Sigmoid colon (tissue), 7 donors: ENCODE measurements around the gene APBB1IP. TPM values are rescaled to one million over a fixed set of nuclear protein-coding genes. Genes with fewer than 3 reads are reported as not detected.

ENCODE experiments used
- DNase-seq: peaks from one replicate; pipeline ENCODE4 v3.0.0-alpha.2; 2019
- H3K27ac ChIP-seq, 4 donors: fragments of 200-600 bp; sonication (generic); one replicate each; pipeline ENCODE4 v1.5.1; 2016 to 2019; ENCODE audit warnings: mild to moderate bottlenecking in 1 of 4
- H3K27me3 ChIP-seq, 3 donors: fragments of 200-600 bp; sonication (generic); one replicate each; pipeline ENCODE4 v1.5.1; 2019; ENCODE audit warnings: mild to moderate bottlenecking in 1 of 3
- H3K36me3 ChIP-seq, 4 donors: fragments of 200-600 bp; sonication (generic); one replicate each; pipeline ENCODE4 v1.5.1; 2016 to 2019
- H3K4me1 ChIP-seq, 4 donors: fragments of 200-600 bp; sonication (generic); one replicate each; pipeline ENCODE4 v1.5.1; 2017 to 2019
- H3K4me3 ChIP-seq, 4 donors: fragments of 200-600 bp; sonication (generic); one replicate each; pipeline ENCODE4 v1.5.1; 2017 to 2019; ENCODE audit warnings: mild to moderate bottlenecking in 2 of 4, moderate library complexity in 1 of 4
- H3K9me3 ChIP-seq, 4 donors: fragments of 200-600 bp in 3 of 4; sonication (generic) in 3 of 4; one replicate each; pipeline versions ENCODE4 v1.5.1 to v1.6.1; 2013 to 2019
- EP300 ChIP-seq, 4 donors: sonication (generic); formaldehyde crosslinking; IDR thresholded peaks; one replicate each; pipeline ENCODE4 v1.6.1; 2017; ENCODE audit warnings: antibody characterized with exemption in 4 of 4
- POLR2A ChIP-seq, 2 donors: fragments of 450-650 bp; IDR thresholded peaks; one replicate each; pipeline ENCODE4 v1.6.1; 2016; ENCODE audit warnings: antibody characterized with exemption in 2 of 2, mild to moderate bottlenecking in 2 of 2, moderate library complexity in 2 of 2
- POLR2AphosphoS5 ChIP-seq, 4 donors: sonication (generic); formaldehyde crosslinking; IDR thresholded peaks; one replicate each; pipeline ENCODE4 v1.6.1; 2017; ENCODE audit warnings: antibody characterized with exemption in 4 of 4
- WGBS, 2 donors: extraction: QIAGEN DNeasy Blood & Tissue Kit; methylation state at CpG; one replicate each; pipeline ENCODE4 v1.1.7; 2013; 5-methylcytosine and 5-hydroxymethylcytosine counted together
- intact Hi-C: fragments of 100-400 bp; cut with DNase I; formaldehyde crosslinking; loops from one replicate; pipeline ENCODE4 v1.15.1; 2023
- polyA plus RNA-seq, 3 donors: library from polyadenylated mRNA; stranded (reverse); fragments of 200-250 nt; gene quantifications; one replicate each; pipeline ENCODE4 v1.2.3, GENCODE V29; 2013
- total RNA-seq, 4 donors: library from RNA; depleted of rRNA; stranded (reverse); fragments of >200 nt; gene quantifications; one replicate each; pipeline ENCODE4 v1.1.0, GENCODE V29; 2016
- TF ChIP-seq, protein P1 (sequence below), 4 experiments: fragments of 450-650 bp in 3 of 4; fragments of 200-600 bp in 1 of 4; IDR thresholded peaks; one replicate each; pipeline ENCODE4 v1.5.1; 2016 to 2019; ENCODE audit warnings: antibody characterized with exemption in 4 of 4, mild to moderate bottlenecking in 3 of 4, moderate library complexity in 2 of 4
- donor health status: healthy with polysubstance abuse.
- donor health status: Bipolar disorder and iron deficiency.
- donor health status: healthy.

APBB1IP gene
- total and polyA plus RNA-seq, 7 donors, result 1.4 to 11.4 (median 3.5) TPM

DNA sequence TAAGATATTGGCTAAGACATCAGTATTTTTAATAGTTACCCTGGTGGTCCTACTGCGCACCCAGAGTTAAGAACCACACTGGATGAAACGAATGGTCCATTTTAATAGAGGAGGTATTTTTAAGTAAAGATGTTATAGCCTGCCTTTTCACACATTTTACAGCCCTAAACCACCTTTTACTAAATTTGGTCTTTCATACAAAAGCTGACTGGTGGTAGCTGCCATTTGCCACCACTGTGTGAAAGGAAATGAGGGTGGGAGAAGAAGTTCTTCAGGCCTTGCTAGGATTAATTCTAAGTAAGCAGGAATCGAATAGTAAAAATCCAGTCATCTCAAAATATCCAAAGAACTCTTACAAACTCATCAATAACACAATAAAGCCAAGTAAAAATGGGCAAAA is 15.2 kb upstream of the APBB1IP start:
- intact Hi-C loops, result no loop called here
- WGBS, 2 donors, result 78 to 90% methylated on average over 3 of the region's 3 CpGs

DNA sequence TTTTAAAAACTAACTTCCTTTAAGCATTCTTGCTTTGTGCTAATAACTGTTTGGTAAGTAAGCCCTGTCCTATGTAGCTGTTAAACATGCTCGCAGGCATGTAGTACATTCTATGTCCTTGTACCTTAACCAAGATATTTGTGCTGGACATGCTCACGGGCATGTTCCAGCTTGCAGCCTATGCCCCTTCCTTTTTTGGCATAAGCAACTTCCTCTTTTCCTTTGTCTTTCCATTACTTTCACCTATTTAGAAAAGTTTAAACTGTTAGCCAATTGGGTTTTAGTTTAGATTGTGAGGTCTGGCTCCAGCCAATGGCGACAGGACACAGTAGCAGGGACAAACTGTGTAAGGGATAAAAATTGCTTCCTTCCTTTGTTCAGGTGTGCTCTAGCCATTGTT is 14.4 kb upstream of the APBB1IP start:
- Histone ChIP-seq H3K27ac (no peak overlapping the region), H3K9me3 (no peaks in the 10 kb centered on the region), H3K36me3 (no peaks in the 10 kb centered on the region), H3K4me3 (no peak overlapping the region), H3K4me1 (no peaks in the 10 kb centered on the region), H3K27me3 (no peaks in the 10 kb centered on the region)
- 85 to 86% methylated on average over 3 of the region's 3 CpGs for WGBS, 2 donors
- DNase-seq, result no peak
- TF ChIP-seq POLR2AphosphoS5 (IDR thresholded peaks at IDR 0.05) (no peak), EP300 (IDR thresholded peaks at IDR 0.05) (no peak), POLR2A (IDR thresholded peaks at IDR 0.05) (no peak)
- TF ChIP-seq, protein P1, sequence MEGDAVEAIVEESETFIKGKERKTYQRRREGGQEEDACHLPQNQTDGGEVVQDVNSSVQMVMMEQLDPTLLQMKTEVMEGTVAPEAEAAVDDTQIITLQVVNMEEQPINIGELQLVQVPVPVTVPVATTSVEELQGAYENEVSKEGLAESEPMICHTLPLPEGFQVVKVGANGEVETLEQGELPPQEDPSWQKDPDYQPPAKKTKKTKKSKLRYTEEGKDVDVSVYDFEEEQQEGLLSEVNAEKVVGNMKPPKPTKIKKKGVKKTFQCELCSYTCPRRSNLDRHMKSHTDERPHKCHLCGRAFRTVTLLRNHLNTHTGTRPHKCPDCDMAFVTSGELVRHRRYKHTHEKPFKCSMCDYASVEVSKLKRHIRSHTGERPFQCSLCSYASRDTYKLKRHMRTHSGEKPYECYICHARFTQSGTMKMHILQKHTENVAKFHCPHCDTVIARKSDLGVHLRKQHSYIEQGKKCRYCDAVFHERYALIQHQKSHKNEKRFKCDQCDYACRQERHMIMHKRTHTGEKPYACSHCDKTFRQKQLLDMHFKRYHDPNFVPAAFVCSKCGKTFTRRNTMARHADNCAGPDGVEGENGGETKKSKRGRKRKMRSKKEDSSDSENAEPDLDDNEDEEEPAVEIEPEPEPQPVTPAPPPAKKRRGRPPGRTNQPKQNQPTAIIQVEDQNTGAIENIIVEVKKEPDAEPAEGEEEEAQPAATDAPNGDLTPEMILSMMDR (IDR thresholded peaks at IDR 0.05), result no peak
- intact Hi-C loops, result no loop called here

More for the DNA sequence above, 15.2 kb upstream of the APBB1IP start:
- no peak for DNase-seq
- Histone ChIP-seq H3K4me3 (no peak overlapping the region), H3K27ac (no peak overlapping the region), H3K27me3 (no peaks in the 10 kb centered on the region), H3K36me3 (no peaks in the 10 kb centered on the region), H3K4me1 (no peaks in the 10 kb centered on the region), H3K9me3 (no peaks in the 10 kb centered on the region)
- TF ChIP-seq POLR2A (IDR thresholded peaks at IDR 0.05) (no peak), EP300 (IDR thresholded peaks at IDR 0.05) (no peak), POLR2AphosphoS5 (IDR thresholded peaks at IDR 0.05) (no peak)
- TF ChIP-seq, protein P1 (IDR thresholded peaks at IDR 0.05), result no peak

DNA sequence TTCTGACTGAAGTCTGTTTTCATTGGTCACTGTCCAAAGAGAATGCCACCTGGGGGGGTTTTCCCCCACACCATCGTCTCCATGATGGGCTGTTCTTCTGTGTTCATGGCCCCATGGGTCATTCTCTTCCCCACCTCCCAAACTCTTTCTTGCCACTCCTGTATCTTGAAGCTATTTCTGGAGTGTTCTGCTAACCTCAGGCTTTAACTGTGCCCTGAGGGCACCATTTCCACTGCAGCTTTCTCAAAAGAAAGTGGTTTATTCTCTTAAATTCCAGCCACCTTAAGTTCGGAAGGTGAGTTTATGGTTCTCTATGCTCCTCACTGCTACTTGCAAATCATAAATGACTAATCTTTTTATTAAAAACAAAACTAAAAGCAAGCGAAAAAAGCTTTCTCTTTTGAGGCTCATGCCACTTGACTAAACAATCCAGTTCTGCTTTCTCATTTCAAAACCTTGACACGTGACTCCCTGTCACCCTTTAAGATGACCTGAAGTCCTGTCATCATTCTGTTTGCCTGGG is 7.4 kb upstream of the APBB1IP start:
- WGBS, 2 donors, result 26 to 35% methylated on average over 4 of the region's 4 CpGs
- no peak overlapping the region for H3K27ac ChIP-seq

DNA sequence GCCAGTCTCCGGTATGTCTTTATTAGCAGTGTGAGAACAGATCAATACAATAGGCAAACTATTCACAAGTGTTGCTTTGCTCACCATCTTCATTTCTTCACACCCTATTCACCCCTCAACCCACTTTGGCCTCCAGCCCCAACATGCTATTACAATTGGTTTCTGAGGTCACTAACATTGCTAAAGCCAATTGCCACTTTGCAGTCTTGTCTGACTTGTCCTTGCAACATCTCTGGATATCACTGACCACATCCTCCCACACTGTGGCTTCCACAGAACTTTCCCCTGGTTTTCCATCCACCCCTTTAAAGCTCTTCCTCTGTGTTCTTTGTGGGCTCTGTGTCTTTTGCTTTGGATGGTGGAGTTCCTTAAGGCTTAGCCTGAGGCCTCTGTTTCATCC is 5.2 kb upstream of the APBB1IP start:
- no peaks in the 10 kb centered on the region for H3K4me1 ChIP-seq
- H3K9me3 ChIP-seq, result no peaks in the 10 kb centered on the region
- H3K27ac ChIP-seq, result no peak overlapping the region
- peaks cover 0 to 15% (median 0%) of the 10 kb centered on the region in 3 donors for H3K27me3 ChIP-seq
- no peaks in the 10 kb centered on the region for H3K36me3 ChIP-seq
- no peak for DNase-seq
- intact Hi-C loops, result no loop called here
- 89 to 98% methylated on average over 1 of the region's 1 CpG for WGBS, 2 donors
- no peak overlapping the region for H3K4me3 ChIP-seq
- TF ChIP-seq POLR2AphosphoS5 (IDR thresholded peaks at IDR 0.05) (no peak), POLR2A (IDR thresholded peaks at IDR 0.05) (no peak), EP300 (IDR thresholded peaks at IDR 0.05) (no peak)
- TF ChIP-seq, protein P1 (IDR thresholded peaks at IDR 0.05), result no peak

More for the DNA sequence above, 7.4 kb upstream of the APBB1IP start:
- Histone ChIP-seq H3K4me1 (no peaks in the 10 kb centered on the region), H3K36me3 (no peaks in the 10 kb centered on the region), H3K4me3 (no peak overlapping the region), H3K9me3 (no peaks in the 10 kb centered on the region), H3K27me3 (no peaks in the 10 kb centered on the region)
- intact Hi-C loops, result no loop called here
- DNase-seq, result no peak
- TF ChIP-seq POLR2AphosphoS5 (IDR thresholded peaks at IDR 0.05) (peak in 1 of 4 donors; percentile 20), EP300 (IDR thresholded peaks at IDR 0.05) (no peak), POLR2A (IDR thresholded peaks at IDR 0.05) (no peak)
- TF ChIP-seq, protein P1 (IDR thresholded peaks at IDR 0.05), result no peak

DNA sequence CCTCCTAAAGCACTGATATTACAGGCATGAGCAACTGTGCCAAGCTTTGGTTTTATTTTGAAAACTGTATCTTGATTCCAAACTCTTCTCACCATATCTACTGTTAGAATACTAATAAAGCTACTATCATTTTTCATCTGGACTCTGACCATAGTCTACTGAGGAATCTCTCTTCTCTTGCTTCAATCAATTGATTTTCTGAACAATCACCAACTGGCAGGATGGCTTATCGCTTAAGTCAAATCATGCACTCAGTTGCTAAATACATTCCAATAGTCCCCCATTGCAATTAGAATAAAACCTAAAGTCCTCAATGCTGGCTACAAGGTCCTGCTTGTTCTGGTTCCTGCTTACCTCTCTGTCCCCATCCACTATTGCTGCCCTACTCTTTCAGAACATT is 2.3 kb upstream of the APBB1IP start:
- TF ChIP-seq EP300 (IDR thresholded peaks at IDR 0.05) (no peak), POLR2AphosphoS5 (IDR thresholded peaks at IDR 0.05) (no peak)
- TF ChIP-seq, protein P1 (IDR thresholded peaks at IDR 0.05), result no peak
- Histone ChIP-seq H3K4me1 (peaks cover 0 to 7% (median 0%) of the 10 kb centered on the region in 4 donors), H3K27me3 (peaks cover 0 to 34% (median 0%) of the 10 kb centered on the region in 3 donors), H3K27ac (no peak overlapping the region), H3K9me3 (no peaks in the 10 kb centered on the region), H3K36me3 (no peaks in the 10 kb centered on the region), H3K4me3 (no peak overlapping the region)
- WGBS, 2 donors, result 95 to 97% methylated on average over 1 of the region's 1 CpG
- intact Hi-C loops, result no loop called here
- DNase-seq, result no peak
